GM21576 (cell line): ENCODE measurements around the gene PGAP1.

Source experiments
- ATAC-seq: cut with Tn5 transposase; IDR thresholded peaks from one replicate; pipeline ENCODE4 v1.9.1; 2021; ENCODE audit warnings: mild to moderate bottlenecking, moderate library complexity; ENCODE audit not compliant: unreplicated experiment

The PGAP1 gene

DNA sequence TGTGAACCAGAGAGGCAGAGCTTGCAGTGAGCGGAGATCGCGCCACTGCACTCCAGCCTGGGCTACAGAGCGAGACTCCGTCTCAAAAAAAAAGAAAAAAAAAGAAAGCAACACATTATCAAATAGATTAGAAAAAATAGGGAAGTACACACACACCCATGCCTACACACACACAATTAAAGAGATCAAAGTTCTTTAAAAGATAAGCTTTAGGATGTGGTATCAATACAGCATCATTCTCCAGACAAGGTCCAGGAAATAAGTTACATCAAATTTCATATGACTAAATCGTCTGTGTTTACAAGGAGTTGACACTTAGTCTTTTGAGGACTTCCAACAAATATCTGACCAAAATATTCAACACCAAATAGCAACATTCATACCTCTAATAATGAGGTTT lies 25.7 kb downstream of the PGAP1 start:
- no peak for ATAC-seq

DNA sequence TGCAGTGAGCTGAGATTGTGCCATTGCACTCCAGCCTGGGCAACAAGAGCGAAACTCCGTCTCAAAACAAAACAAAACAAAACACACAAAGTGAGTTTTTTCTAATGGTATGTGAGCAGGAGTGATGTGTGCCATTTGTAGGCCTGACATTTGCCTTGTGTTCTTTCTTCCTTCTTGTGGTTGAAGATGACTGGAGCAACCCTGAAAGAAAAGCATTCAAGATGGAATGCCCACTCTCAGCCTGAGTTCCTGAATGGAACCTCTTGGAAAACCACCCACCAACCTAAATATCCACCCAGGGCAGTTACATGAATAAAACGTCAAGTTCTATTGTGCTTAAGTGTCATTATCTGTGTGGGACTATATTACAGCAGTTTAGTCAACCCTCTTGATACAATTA lies 26.5 kb downstream of the PGAP1 start:
- ATAC-seq: no peak

DNA sequence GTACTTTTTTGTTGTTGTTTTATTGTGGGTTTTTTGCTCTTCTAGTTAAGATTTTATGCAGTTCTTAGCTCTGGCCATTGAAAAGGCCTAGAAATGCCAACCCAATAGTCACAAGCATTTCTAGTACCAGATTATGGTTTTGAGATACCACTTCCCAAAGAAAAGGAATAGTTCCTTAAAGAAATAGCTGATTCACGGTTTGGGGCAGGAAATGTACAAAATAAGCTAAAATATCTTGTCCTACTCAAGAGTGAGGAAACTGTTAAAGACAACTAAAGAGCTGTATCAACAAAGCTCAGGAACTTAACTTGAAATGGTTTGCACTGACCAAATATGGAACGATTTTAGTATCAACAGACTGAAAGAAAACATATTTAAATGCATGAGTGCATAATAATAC lies 35.4 kb downstream of the PGAP1 start:
- no peak for ATAC-seq

DNA sequence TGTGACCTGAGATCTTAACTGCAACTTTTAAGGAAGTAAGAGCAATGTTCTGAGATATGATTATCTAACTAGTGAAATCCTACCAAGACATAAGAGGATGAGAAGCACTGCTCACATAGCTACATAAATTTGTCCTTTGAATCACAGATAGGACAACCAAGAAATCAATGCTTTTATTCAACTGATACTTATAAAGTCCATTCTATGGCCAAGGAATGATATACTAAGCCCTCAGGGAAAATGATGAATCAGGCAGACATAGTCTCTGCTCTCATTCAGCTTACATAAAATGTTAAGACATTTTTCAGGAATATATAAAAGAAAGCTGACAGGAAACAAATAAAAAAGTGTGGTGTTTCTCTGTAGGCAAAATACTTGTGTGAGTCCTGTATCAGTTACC lies 39.1 kb downstream of the PGAP1 start:
- no peak for ATAC-seq

DNA sequence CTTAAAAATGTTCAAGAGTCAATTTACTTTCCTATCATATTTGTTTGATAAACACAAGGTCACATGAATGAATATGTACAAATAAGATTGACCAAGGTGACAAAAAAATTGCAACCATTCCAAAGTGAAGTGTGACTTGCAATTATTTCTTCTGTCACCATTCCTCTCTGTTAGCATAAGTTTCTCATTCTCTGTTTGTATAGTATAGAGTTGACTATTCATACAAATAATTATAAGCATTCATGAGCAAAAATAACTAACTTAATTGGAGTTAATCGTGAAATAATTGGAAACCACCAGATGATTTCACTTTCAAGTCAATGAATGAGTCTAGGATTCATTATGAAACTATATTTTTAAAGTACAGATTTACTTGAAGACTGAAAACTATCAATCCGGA lies 42.1 kb downstream of the PGAP1 start:
- no peak for ATAC-seq

DNA sequence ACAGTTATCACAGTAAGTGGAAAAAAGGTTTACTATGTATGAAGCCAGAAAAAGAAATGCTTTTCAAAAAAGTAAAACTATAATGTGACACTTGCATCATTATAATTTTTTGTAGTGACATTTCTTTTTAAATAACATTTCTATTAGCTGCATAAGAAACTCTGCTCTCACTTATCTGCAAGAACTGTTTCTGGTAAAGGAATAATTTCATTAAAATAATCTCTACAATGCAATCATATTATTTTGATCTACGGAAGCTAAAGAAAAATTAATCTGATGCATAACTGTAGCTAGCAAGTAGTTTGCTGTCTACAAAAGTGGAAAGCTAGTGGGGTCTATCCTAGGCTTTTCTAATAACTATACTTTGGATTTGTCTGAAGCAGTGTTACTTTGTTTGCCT lies 50.1 kb downstream of the PGAP1 start:
- no peak for ATAC-seq

DNA sequence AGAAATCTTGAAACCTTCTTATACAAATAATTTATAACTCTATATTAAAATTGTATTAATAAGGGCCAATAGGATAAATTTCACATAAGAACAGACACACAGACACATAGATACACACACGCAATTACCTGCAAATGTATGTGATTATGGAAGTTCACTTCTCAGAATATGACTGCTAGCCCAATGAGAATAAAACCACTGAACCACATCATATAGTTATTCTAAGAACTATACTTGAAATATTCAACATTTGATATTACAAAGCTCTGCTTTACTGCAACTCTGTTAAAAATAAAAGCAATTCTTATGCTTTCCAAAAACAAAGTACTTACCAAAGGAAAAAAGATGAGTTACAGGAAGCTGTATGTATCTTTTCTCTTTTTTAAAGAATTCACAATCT lies 51.1 kb downstream of the PGAP1 start:
- no peak for ATAC-seq

DNA sequence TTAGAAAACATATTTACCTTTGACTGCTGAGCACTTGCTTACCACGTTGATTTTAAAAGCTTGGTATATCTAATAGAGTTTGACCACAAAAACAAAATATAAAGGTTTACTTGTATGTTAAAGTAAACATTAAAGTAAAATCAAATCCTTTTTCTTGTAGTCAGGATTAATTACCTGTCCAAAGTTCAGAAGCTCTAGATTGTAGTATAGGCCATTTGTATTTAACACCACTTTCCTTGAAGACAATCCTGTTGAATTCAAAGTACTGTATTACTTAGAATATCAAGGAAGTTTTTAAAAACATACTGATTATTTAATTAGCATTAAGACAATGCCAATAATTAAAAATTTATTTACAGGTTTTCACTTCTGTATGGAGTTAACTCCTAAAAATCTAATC lies 53.0 kb downstream of the PGAP1 start:
- no peak for ATAC-seq

DNA sequence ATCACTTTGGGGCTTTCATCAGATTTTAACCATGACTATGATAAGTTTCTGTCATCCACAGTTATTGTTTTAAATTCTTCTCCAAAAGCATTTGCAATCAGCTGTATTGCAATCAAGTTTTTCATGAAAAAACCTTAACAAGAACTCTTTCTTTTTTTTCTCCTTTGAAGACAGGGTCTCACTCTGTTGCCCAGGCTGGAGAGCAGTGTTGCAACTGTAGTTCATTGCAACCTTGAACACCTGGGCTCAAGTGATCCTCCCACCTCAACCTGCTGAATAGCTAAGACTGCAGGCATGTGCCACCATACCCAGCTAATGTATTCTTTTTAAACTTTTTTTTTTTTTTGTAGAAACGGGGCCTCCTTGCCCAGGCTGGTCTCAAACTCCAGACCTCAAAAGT lies 71.9 kb downstream of the PGAP1 start:
- ATAC-seq: no peak

DNA sequence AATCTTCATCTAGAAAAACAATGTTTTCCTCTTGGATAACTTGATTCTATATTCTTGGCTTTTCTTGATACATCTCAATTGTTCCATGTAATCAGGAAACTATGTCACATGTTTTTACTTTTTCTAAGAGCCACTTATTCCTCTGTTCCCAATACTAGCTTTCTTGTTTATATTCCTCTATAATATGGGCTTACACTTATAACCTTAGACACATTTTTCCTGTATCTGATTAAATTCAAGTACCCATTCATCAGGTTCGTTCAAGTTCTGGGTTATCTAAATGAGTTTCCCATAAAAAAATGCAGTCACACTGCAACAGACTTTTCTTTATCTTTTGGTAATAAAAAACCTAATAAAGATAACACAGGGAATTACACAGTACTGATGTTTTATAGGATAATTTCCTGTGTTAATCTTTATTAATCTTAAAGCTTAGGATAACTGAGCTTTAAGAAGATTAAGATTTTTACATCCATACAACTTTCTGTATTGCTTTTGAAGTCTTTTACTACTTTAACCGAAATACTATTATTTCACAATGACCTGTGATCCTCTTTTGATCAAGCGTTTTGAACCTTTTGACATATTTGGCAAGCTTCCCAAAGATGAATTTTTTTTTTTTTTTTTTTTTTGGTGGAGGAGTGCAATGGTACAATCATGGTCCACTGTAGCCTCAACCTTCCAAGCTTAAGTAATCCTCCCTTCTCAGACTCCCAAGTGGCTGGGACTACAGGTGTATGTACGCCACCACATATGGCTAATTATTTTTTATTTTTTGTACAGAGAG lies 73.0 kb downstream of the PGAP1 start:
- ATAC-seq: no peak

DNA sequence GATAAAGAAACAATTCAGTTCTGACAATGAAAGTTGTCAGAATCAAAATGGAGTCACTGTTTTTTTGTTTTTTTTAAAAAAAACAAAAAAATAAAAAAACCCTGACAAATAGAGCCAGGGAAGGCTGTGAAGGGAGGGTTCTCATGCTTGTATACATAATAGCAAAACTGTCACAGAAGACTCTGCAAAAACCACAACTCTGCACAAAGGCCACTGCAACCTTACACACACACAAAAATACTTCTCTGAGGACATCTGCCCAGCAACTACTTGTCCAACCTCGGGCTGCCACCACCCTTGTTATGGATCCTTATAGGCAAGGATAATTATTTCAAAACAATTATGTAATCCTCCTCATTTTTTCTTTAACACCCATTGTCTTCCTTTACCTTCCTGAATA lies 75.4 kb downstream of the PGAP1 start:
- no peak for ATAC-seq

DNA sequence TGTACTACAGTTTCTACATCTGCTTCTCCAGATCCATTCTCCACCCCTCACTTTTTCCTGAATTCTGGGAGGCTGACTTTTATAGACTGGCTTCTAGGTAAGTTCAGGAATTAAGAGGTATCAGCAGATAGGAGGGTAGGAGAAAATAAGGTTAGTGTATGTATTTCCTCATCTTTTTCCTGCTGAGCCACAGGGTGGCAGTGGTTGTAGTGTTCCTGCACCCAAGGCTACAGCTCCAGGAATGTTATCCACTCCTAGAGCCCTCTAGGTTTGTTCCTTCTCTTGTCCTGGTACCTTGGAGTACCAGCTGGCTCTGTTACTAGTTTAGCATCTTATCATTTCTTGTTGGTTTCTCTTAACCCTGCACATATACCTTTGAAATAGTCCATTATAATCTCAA lies 76.6 kb downstream of the PGAP1 start:
- ATAC-seq: no peak

DNA sequence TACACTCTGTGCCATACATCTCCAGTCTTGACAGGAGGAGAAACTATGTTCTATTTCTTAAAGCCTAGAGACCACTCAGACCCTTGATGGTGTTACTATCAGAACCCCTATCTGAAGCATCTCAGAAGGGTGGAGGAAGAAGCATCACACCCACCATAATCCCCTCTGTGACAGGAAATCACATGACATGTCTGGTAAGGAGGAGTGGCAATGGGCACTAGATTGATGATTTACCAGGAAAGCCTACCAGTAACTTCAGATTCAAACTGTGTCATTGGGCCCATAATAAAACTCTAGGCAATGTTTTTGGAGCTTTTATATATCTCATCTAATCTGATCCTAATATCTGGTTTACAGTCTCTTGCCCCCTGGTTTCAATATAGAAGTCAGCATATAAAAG lies 80.2 kb downstream of the PGAP1 start:
- ATAC-seq: no peak

DNA sequence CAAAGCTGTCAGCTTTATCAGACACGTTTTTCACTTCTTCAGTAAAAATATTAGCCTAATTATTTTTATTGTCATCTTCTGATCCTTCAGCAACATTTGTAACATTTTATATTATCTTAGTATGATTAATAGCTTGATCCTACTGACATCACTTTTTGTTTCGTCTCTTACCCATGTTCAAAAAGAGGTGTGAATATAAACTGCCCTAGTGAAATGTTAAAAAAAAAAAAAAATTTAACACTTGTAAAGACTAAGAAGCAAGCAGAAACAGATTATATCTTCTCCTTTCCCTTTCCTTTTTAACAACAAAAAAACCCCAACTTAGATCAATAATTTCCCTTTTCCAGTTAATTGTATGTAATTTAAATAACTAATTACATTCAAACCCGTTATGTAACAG lies 81.1 kb downstream of the PGAP1 start:
- no peak for ATAC-seq

DNA sequence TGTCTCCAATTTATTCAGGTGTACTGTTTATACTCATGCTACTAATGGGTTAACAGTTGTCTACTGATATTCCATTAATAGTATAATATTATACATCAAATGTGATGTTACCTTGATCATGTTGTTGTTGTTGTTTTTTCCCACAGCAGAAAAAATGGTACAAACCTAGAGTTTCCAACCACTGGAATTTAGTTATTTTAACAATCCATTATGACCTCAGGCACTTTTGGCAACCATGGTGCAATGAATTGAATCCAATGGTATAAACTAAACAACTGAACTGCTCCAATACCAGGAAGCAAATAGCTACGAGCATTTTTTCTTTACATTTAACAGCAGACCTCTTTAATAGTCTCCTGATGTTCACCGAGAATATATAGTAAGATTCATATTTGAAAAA lies 86.3 kb downstream of the PGAP1 start:
- no peak for ATAC-seq

DNA sequence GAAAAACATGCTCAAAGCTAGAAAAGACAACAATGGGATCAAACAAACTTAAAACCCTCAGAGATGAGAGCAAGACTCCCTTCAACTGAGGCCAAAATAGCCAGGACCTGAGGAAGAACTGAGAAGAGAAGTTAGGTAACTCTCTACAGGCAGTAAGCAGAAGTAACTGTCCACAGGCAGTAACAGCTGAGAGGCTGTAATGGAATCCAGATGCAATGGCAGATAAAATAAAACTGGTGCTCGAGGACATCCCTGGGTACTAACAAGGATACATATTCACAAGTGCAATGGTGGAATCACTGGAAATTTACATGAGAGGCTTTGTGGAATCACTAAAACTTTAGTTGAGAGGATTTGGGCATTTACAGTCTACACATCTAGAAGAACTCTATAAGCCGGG lies 86.9 kb downstream of the PGAP1 start:
- no peak for ATAC-seq

DNA sequence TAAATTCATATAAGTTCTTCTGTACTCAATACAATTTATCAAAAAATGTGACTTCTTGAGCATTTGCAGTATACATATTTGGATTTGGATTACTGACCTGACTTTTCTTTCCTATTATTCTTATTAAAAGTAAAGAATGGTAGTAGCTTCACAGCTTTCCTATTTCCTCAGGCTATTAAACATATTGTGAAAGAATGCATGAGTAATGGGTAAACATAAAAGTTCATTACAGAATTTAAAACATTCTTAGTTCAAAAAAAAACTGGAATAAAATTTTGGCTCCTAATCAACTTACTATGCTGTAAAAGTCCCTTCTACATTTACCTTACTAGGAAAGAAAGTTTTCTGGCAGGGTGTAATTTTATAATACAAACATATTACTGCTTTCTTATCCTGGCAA lies 90.1 kb downstream of the PGAP1 start:
- ATAC-seq: no peak

DNA sequence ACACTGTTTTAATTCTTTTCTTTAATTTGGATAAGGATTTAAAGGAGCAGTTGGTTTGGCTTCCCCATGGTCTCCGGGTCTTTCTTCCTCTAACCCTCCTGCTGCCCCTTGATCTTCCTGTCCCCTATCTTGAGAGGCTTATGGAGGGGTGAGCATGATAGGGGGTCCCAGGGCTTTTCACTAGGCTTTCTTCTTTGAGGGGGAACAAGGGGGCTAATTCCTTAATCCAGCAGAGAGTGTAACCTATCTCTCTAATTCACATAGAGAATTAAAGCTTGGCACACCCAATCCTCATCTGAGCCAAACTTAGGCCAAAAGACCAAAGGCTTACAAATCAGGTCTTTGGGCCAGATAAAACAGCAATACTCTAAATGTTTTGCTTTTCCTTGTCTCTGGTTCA lies 95.8 kb downstream of the PGAP1 start:
- ATAC-seq: no peak

DNA sequence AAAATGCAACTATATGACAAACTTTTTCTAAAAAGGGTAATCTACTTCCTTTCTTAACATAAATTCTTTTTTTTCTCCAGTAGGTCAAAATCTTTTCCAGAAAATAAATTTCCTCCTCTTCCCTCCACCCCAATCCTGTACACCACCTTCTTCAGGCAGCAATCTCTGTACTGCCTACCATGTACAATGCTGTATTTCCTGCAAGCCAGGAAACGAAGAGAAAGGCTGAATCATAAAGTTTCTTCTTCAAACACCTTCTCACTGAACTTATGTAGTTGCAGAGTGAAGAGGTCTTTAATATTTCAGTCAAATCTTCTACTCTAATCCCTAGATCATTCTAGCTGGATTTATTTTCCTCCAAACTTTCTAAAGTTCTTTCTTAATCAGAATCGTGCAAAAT lies 99.2 kb downstream of the PGAP1 start:
- ATAC-seq: no peak

DNA sequence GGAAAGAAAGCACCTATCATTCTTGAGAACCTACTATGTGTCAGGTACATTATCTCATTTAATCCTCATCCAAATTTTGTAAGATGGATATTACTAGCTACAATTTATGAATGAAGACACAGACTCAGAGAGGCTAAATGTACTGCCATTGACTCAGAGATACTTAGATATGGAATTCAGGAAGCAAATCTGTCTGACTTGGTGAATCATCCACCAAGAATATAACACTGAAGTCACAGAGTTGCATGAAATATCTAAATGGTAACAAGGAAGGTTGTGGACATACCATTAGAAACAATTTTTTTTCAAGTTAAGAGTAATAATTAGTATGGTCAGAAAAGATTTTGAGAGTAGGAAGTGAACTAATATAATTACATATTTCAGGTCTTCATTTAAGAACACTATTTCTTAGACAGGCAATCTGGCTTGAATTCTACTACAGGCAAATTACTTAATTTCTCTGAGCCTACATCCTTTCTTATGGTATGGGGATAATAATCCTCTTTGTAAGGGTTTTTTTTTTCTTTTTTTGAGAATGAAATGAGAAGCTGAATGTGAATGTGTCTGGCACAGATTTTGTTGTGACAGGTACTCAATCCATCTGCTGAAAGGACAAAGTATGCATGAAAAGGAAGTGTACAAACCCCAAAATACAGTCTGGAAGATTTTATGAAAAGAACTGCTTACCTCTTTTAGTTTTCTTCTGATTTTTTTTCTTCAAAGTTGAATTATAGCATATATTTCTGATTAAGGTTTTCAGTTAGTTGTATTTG lies 102.6 kb downstream of the PGAP1 start:
- no peak for ATAC-seq

DNA sequence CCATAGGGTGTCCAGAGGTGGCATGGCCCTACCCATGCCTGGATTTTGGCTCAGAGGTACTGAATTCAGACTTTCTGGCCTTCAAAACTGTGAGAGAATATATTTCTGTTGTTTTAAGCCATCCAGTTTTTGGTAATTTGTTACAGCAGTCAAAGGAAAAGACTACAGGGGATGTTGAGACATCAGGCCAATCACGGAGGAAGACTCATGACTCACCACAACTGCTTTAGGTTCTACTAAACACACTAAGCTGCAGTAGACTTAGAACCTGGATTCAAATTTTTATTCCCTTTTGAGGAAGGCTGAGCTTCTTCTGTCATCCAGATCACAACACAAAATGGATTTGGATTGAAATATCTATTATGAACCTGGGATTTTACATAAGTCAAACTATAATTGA lies 105.3 kb downstream of the PGAP1 start:
- ATAC-seq: no peak

DNA sequence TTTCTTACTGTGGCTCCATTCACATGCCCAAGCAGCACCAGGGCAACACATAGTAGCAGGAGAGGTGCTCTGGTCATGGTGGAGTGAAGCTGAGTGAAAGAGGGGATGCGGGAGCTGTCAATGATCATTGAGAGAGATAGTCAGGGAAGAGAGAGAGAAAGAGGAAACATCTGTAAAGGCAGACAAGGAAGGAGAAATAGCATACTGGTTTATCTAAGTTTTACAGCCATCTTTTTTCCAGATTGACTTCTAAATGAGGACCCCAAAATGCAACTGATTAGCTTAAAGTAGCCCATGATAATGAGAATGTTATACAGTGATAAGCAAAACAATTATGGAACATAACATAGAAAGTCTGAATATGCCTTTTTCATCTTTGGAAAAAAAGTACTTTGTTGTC lies 117.2 kb downstream of the PGAP1 start, which contains the start of gene C2orf66:
Gene C2orf66 (minus strand): TSS at position 96 of the 400 bp plus-strand sequence. CDS start 19 bp downstream, at position 77.
- no peak for ATAC-seq
